HepG2 (cell line): ENCODE results near the gene TMEM151A. TPM values are rescaled to one million over a fixed set of nuclear protein-coding genes. Genes with fewer than 3 reads are reported as not detected.
A peak's percentile ranks its signal among the peaks of the same experiment; 100 is the strongest.

ENCODE experiments used
- ATAC-seq: fragments of 200-7000 bp; cut with Tn5 transposase; 3 replicates; pipeline ENCODE4 v1.9.1; 2020; ENCODE audit warnings: mild to moderate bottlenecking, moderate library complexity
- BruUV-seq: library from RNA; stranded (reverse); fragments of 400-500 nt; replicated peaks from 2 replicates; lab custom pipeline; 2021; lab: Mats Ljungman, UMichigan
- CTCF ChIA-PET: fragments of 300-600 bp; formaldehyde crosslinking; extraction: SDS; loops from one replicate; lab custom pipeline; 2021; ENCODE audit warnings: low total read pairs, inconsistent platforms, low intra/inter-chr PET ratio; lab: Yijun Ruan, JAX
- POLR2A ChIA-PET: fragments of 350-600 bp; sonication (Branson Sonifier 250); formaldehyde crosslinking; loops from one replicate; lab custom pipeline; 2020; ENCODE audit warnings: antibody characterized with exemption, inconsistent platforms; lab: Yijun Ruan, JAX
- DNase-seq: peaks from one replicate; pipeline ENCODE4 v3.0.0-alpha.2; 2015; ENCODE audit warnings: low spot score
- FAIRE-seq: peaks from 3 replicates; lab custom pipeline; 2011; peaks lifted over from hg19 to GRCh38; lab: Jason Lieb, UNC
- H2AFZ ChIP-seq: one replicate; pipeline ENCODE4 v1.6.1; 2011; ENCODE audit warnings: low read length, inconsistent platforms
- H3K27ac ChIP-seq: fragments of 300-600 bp; 3 replicates; pipeline ENCODE4 v1.8.0; 2011; ENCODE audit warnings: mixed run types, mild to moderate bottlenecking, mixed read lengths, low read length, inconsistent platforms; ENCODE audit not compliant: insufficient read depth; ENCODE audit errors: extremely low read length
- H3K27me3 ChIP-seq, 2 experiments: fragments of 200-600 bp in 1 of 2; 2 replicates in 1 of 2; 3 replicates in 1 of 2; pipeline versions ENCODE4 v1.6.0 to v1.8.0; 2011; ENCODE audit warnings: low read length in 2 of 2, mild to moderate bottlenecking in 2 of 2, moderate library complexity in 2 of 2, inconsistent platforms in 1 of 2; ENCODE audit not compliant: insufficient read depth in 2 of 2, control insufficient read depth in 1 of 2
- H3K36me3 ChIP-seq, 2 experiments: fragments of 200-600 bp in 1 of 2; replicated peaks in 1 of 2; 2 replicates in 1 of 2; 3 replicates in 1 of 2; pipeline versions ENCODE4 v1.5.1 to v1.8.0; 2011; ENCODE audit warnings: low read length in 2 of 2, inconsistent platforms in 1 of 2; ENCODE audit not compliant: insufficient read depth in 2 of 2, control insufficient read depth in 1 of 2
- H3K4me1 ChIP-seq: 2 replicates; pipeline ENCODE4 v1.5.1; 2012; ENCODE audit warnings: low read length, inconsistent platforms; ENCODE audit not compliant: insufficient read depth
- H3K4me2 ChIP-seq: 2 replicates; pipeline ENCODE4 v1.6.0; 2011; ENCODE audit warnings: low read depth, low read length, inconsistent platforms
- H3K4me3 ChIP-seq, 3 experiments: fragments of 200-600 bp in 1 of 3; sonication (generic), shearing (Covaris generic) in 1 of 3; replicated peaks in 1 of 3; 2 replicates each; pipeline ENCODE4 v1.5.1; 2011 to 2016; ENCODE audit warnings: low read length in 3 of 3, inconsistent platforms in 2 of 3, low read depth in 2 of 3, mild to moderate bottlenecking in 2 of 3, control low read depth in 1 of 3, mixed read lengths in 1 of 3; ENCODE audit not compliant: insufficient read depth in 1 of 3
- H3K79me2 ChIP-seq: one replicate; pipeline ENCODE4 v1.6.1; 2011; ENCODE audit warnings: low read length, inconsistent platforms; ENCODE audit not compliant: insufficient read depth
- H3K9ac ChIP-seq: 2 replicates; pipeline ENCODE4 v1.6.0; 2011; ENCODE audit warnings: mild to moderate bottlenecking, low read depth, low read length, inconsistent platforms; ENCODE audit not compliant: insufficient read depth
- H3K9me3 ChIP-seq: 2 replicates; pipeline ENCODE4 v1.5.1; 2012; ENCODE audit warnings: mild to moderate bottlenecking, low read length
- H4K20me1 ChIP-seq: 2 replicates; pipeline ENCODE4 v1.6.0; 2011; ENCODE audit warnings: inconsistent platforms, mild to moderate bottlenecking, low read length, moderate library complexity; ENCODE audit not compliant: insufficient read depth
- DR1 ChIP-seq: sonication (generic); formaldehyde crosslinking; IDR thresholded peaks from 2 replicates; pipeline ENCODE4 v1.8.0; 2021; ENCODE audit warnings: mild to moderate bottlenecking, missing genetic modification reagents, inconsistent platforms
- HDAC6 ChIP-seq: fragments of 200-600 bp; sonication (generic); IDR thresholded peaks from 2 replicates; pipeline ENCODE4 v1.7.0; 2017; ENCODE audit warnings: mild to moderate bottlenecking, antibody characterized with exemption, low read length, low read depth
- HOXA9 ChIP-seq: sonication (generic); formaldehyde crosslinking; IDR thresholded peaks from 2 replicates; pipeline ENCODE4 v1.8.1; 2022; ENCODE audit warnings: missing genetic modification reagents, mild to moderate bottlenecking, moderate library complexity, borderline replicate concordance
- MTF1 ChIP-seq: sonication (generic); formaldehyde crosslinking; IDR thresholded peaks from 2 replicates; pipeline ENCODE4 v1.5.0; 2020; ENCODE audit warnings: missing genetic modification reagents
- PLSCR1 ChIP-seq: sonication (generic); formaldehyde crosslinking; IDR thresholded peaks from 2 replicates; pipeline ENCODE4 v1.5.0; 2020; ENCODE audit warnings: missing genetic modification reagents, mild to moderate bottlenecking, borderline replicate concordance
- SP2 ChIP-seq: sonication (generic); formaldehyde crosslinking; IDR thresholded peaks from 2 replicates; pipeline ENCODE4 v1.5.1; 2020; ENCODE audit warnings: mild to moderate bottlenecking, missing genetic modification reagents
- ZFYVE20 ChIP-seq: sonication (generic); formaldehyde crosslinking; IDR thresholded peaks from 2 replicates; pipeline ENCODE4 v1.8.0; 2023; ENCODE audit warnings: low read depth, mild to moderate bottlenecking, moderate library complexity, missing genetic modification reagents, borderline replicate concordance
- ZNF17 ChIP-seq: sonication (generic); formaldehyde crosslinking; IDR thresholded peaks from 2 replicates; pipeline ENCODE4 v1.5.0; 2020; ENCODE audit warnings: mild to moderate bottlenecking, missing genetic modification reagents
- ZNF333 ChIP-seq: sonication (generic); formaldehyde crosslinking; IDR thresholded peaks from 2 replicates; pipeline ENCODE4 v1.4.0; 2020; ENCODE audit warnings: mild to moderate bottlenecking, missing genetic modification reagents, borderline replicate concordance
- ZNF749 ChIP-seq: sonication (generic); formaldehyde crosslinking; IDR thresholded peaks from 2 replicates; pipeline ENCODE4 v1.8.0; 2022; ENCODE audit warnings: mild to moderate bottlenecking, missing genetic modification reagents, moderate library complexity, borderline replicate concordance
- ZNF777 ChIP-seq: sonication (generic); formaldehyde crosslinking; IDR thresholded peaks from 2 replicates; pipeline ENCODE4 v1.4.0; 2020; ENCODE audit warnings: missing genetic modification reagents
- WGBS: methylation state at CpG from one replicate; pipeline ENCODE4 v1.1.6; 2017; ENCODE audit warnings: low lambda C conversion rate; 5-methylcytosine and 5-hydroxymethylcytosine counted together
- in situ Hi-C: cut with HindIII; loops from 2 replicates; pipeline ENCODE4 v1.10.0; 2017; ENCODE audit warnings: low pct_unique_long_range_greater_than_20kb; ENCODE audit not compliant: extremely low pct_ligation_motif_present
- intact Hi-C: fragments of 100-400 bp; cut with micrococcal nuclease; formaldehyde crosslinking; loops from one replicate; pipeline ENCODE4 v1.10.0; 2022; ENCODE audit not compliant: unreplicated experiment
- polyA plus RNA-seq, 8 experiments: library from polyadenylated mRNA; depleted of rRNA in 3 of 8; stranded (reverse) in 7 of 8; unstranded in 1 of 8; fragments of >200 nt; fragmentation: Illumina TruSeq in 4 of 8; extraction: Trizol in 4 of 8; gene quantifications; 2 replicates each; pipeline versions ENCODE4 v1.2.1 to v1.2.3, GENCODE V29; 2011 to 2016; ENCODE audit warnings: low read depth in 4 of 8, missing spikeins in 1 of 8, mixed read lengths in 1 of 8; ENCODE audit not compliant: insufficient read depth in 1 of 8
- total RNA-seq, 5 experiments: library from RNA; depleted of rRNA; stranded (reverse); fragments of >200 nt; fragmentation: Illumina TruSeq; extraction: Trizol; gene quantifications; 2 replicates each; pipeline ENCODE4 v1.2.3, GENCODE V29; 2016; ENCODE audit warnings: low read depth in 1 of 5
- TF ChIP-seq, protein P1 (sequence below): sonication (generic); formaldehyde crosslinking; IDR thresholded peaks from 2 replicates; pipeline ENCODE4 v1.8.1; 2023; ENCODE audit warnings: mild to moderate bottlenecking, missing genetic modification reagents

The TMEM151A gene
- total and polyA plus RNA-seq, 2 of the 13 experiments (the other 11 are each of a cell fraction or from before 2014, with no cell fraction given) = 0.18 to 0.33 TPM

DNA sequence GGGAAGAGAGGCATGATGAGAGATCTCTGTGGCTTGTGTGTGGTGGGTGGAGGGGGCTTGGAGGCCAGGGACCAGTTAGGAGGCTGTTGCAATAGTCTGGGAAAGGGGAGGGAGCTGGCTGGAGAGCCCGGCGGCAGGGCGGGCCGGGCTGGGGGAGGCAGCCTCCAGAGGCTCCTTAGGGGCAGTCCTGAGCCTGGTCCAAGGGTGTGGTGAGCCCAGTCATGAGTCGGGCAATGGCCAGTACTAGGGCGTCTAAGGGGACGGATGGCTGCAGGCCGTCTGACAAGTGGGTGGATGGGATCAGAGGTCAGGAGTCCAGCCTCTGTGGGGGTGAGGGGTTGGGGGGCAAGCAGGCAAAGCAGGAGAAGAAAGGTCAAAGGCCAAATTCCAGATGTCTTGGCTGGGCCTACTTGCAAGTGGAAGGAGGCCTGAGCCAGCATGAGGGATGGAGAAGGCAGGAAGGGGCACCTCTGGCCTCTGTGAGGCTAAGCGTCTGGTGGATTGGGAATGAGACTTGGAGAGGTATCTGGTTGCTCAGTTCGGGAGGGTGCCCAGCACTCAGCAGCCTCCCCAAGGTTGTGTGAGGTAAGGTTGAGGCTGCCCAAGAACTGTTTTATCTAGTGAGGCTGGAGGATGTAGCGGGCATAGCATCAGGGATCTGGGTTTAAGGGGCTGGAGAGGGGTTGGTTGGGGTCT lies 31.2 kb downstream of the TMEM151A start:
- Histone ChIP-seq H4K20me1 (no peaks in the 10 kb centered on the region), H3K27me3 (peaks cover 0 to 24% of the 10 kb centered on the region in 2 experiments; a peak in 3 of 5 replicates), H3K79me2 (no peaks in the 10 kb centered on the region), H3K4me2 (0 out of 2 replicates have a peak overlapping the region, but pooled peaks have one; percentile 20), H3K9ac (no peak overlapping the region), H3K9me3 (no peaks in the 10 kb centered on the region), H3K36me3 (no peaks in the 10 kb centered on the region), H2AFZ (no peak overlapping the region), H3K4me1 (peaks cover 59% of the 10 kb centered on the region), H3K4me3 (no peak overlapping the region), H3K27ac (no peak overlapping the region)
- TF ChIP-seq PLSCR1 = no peak
- TF ChIP-seq ZNF777 = 0 out of 2 replicates have a peak, but pooled peaks have one; percentile 17
- DNase-seq (no peak), FAIRE-seq (no peak), ATAC-seq (no peak)
- intact Hi-C loops = no loop called here
- no TSS peak for BruUV-seq
- WGBS = 20% methylated on average over 8 of the region's 11 CpGs
- CTCF ChIA-PET = interaction anchor here (1.2 to 2.2 kb wide), 2 partner anchors 11 to 100 kb away, joined by 6 to 24 read pairs; no protein-coding TSS in a partner anchor
- in situ Hi-C loops = no loop called here
- POLR2A ChIA-PET = interaction anchor here (0.7 kb wide), 1 partner anchor 11 kb away, joined by 4 read pairs; no protein-coding TSS in a partner anchor

DNA sequence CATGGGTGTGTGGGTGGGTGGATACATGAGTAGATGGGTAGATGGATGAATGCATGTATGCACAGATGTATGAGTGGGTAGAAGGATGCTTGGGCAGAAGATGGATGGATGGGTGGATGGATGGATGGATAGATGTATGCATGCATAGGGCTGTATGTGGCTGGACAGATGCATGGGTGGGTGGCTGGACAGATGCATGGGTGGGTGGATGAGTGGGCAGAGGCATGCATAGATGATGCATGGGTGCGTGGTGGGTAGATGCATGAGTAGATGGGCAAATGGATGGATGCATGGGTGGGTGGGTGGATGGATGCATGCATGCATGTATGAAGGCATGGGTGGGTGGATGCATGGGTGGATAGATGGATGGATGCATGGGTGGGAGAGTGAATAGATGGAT lies 32.0 kb downstream of the TMEM151A start:
- WGBS = 64% methylated on average over 1 of the region's 1 CpG
- ChIA-PET CTCF (no interaction called here), POLR2A (interaction anchor here (1.8 kb wide), 1 partner anchor 11 kb away, joined by 5 read pairs; no protein-coding TSS in a partner anchor)
- Histone ChIP-seq H2AFZ (no peak overlapping the region), H3K4me1 (peaks cover 59% of the 10 kb centered on the region), H3K27me3 (peaks cover 0 to 24% of the 10 kb centered on the region in 2 experiments; a peak in 3 of 5 replicates), H3K36me3 (no peaks in the 10 kb centered on the region), H3K9ac (no peak overlapping the region), H3K79me2 (no peaks in the 10 kb centered on the region), H3K9me3 (no peaks in the 10 kb centered on the region), H4K20me1 (no peaks in the 10 kb centered on the region), H3K27ac (no peak overlapping the region), H3K4me2 (no peak overlapping the region), H3K4me3 (no peak overlapping the region)
- no peak for DNase-seq
- no peak for ATAC-seq
- no TSS peak for BruUV-seq
- in situ Hi-C loops = no loop called here
- FAIRE-seq = no peak
- intact Hi-C loops = no loop called here
- no peak for TF ChIP-seq HDAC6
- no peak for TF ChIP-seq HOXA9 (CRISPR knock-in tag)
- no peak for TF ChIP-seq ZNF333 (CRISPR knock-in tag)
- TF ChIP-seq MTF1 (CRISPR knock-in tag) = no peak
- TF ChIP-seq, protein P1, sequence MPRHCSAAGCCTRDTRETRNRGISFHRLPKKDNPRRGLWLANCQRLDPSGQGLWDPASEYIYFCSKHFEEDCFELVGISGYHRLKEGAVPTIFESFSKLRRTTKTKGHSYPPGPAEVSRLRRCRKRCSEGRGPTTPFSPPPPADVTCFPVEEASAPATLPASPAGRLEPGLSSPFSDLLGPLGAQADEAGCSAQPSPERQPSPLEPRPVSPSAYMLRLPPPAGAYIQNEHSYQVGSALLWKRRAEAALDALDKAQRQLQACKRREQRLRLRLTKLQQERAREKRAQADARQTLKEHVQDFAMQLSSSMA = no peak
- no peak for TF ChIP-seq ZNF17 (CRISPR knock-in tag)
- no peak for TF ChIP-seq DR1 (CRISPR knock-in tag)
- no peak for TF ChIP-seq SP2
- no peak for TF ChIP-seq ZFYVE20 (CRISPR knock-in tag)
- no peak for TF ChIP-seq ZNF749 (CRISPR knock-in tag)
